H1 (cell line): Measurements from ENCODE around the gene EMP2. TPM values are rescaled to one million over a fixed set of nuclear protein-coding genes. Genes with fewer than 3 reads are reported as not detected.

Source experiments
- CTCF ChIA-PET: fragments of 300-600 bp; sonication (Branson Sonifier 250); formaldehyde crosslinking; loops from one replicate; lab custom pipeline; 2021; ENCODE audit not compliant: partially characterized antibody; lab: Charles Lee
- POLR2A ChIA-PET: fragments of 300-600 bp; sonication (Branson Sonifier 250); formaldehyde crosslinking; loops from one replicate; lab custom pipeline; 2021; ENCODE audit warnings: inconsistent platforms; ENCODE audit not compliant: partially characterized antibody; lab: Charles Lee
- DNase-seq, 2 experiments: peaks; one replicate each; pipeline versions ENCODE4 v3.0.0 to v3.0.0-alpha.2; 2010 to 2022; ENCODE audit warnings: low spot score in 2 of 2, low read depth in 1 of 2, mixed read lengths in 1 of 2
- FAIRE-seq: peaks from 2 replicates; lab custom pipeline; 2011; peaks lifted over from hg19 to GRCh38; lab: Jason Lieb, UNC
- H2AFZ ChIP-seq: 2 replicates; pipeline ENCODE4 v1.8.1; 2012; ENCODE audit warnings: low read length, inconsistent platforms
- H2AK5ac ChIP-seq: 2 replicates; pipeline ENCODE4 v1.6.1; 2013; ENCODE audit warnings: low read depth, low read length
- H2BK120ac ChIP-seq: replicated peaks from 2 replicates; pipeline ENCODE3; 2013; ENCODE audit warnings: low read depth, low read length, inconsistent platforms
- H2BK12ac ChIP-seq: 2 replicates; pipeline ENCODE4 v1.6.1; 2013; ENCODE audit warnings: low read depth, low read length
- H2BK15ac ChIP-seq: 2 replicates; pipeline ENCODE4 v1.6.1; 2013; ENCODE audit warnings: low read length
- H2BK20ac ChIP-seq: 2 replicates; pipeline ENCODE4 v1.6.1; 2013; ENCODE audit warnings: low read length
- H2BK5ac ChIP-seq: 2 replicates; pipeline ENCODE4 v1.6.1; 2013; ENCODE audit warnings: low read depth, low read length
- H3K14ac ChIP-seq: 2 replicates; pipeline ENCODE4 v1.6.1; 2013; ENCODE audit warnings: inconsistent platforms; ENCODE audit not compliant: insufficient read length
- H3K18ac ChIP-seq: 2 replicates; pipeline ENCODE4 v1.6.1; 2013; ENCODE audit warnings: low read length; ENCODE audit errors: extremely low read depth
- H3K23ac ChIP-seq: 2 replicates; pipeline ENCODE4 v1.6.1; 2013; ENCODE audit warnings: inconsistent platforms; ENCODE audit not compliant: insufficient read length
- H3K23me2 ChIP-seq: 2 replicates; pipeline ENCODE4 v1.6.1; 2013; ENCODE audit warnings: low read depth, low read length
- H3K27ac ChIP-seq: 2 replicates; pipeline ENCODE4 v1.6.1; 2011; ENCODE audit warnings: low read depth, low read length, inconsistent platforms
- H3K27me3 ChIP-seq, 4 experiments: replicated peaks in 1 of 4; 1 replicate in 1 of 4; 2 replicates in 3 of 4; pipeline versions ENCODE4 v1.6.1 to v1.8.1; 2011 to 2013; ENCODE audit warnings: low read length in 3 of 4, mild to moderate bottlenecking in 3 of 4, inconsistent platforms in 2 of 4, mixed read lengths in 2 of 4, moderate library complexity in 1 of 4; ENCODE audit not compliant: control insufficient read depth in 3 of 4, insufficient read depth in 3 of 4; ENCODE audit errors: extremely low read depth in 1 of 4
- H3K36me3 ChIP-seq, 4 experiments: 2 replicates each; pipeline versions ENCODE4 v1.6.1 to v1.8.1; 2011 to 2013; ENCODE audit warnings: mild to moderate bottlenecking in 4 of 4, low read length in 3 of 4, moderate library complexity in 2 of 4, control low read depth in 1 of 4, inconsistent platforms in 1 of 4; ENCODE audit not compliant: insufficient read depth in 4 of 4, control insufficient read depth in 2 of 4
- H3K4ac ChIP-seq: replicated peaks from 2 replicates; pipeline ENCODE3; 2013; ENCODE audit warnings: low read length, low read depth, mixed read lengths, inconsistent platforms; ENCODE audit not compliant: insufficient read length
- H3K4me1 ChIP-seq, 4 experiments: replicated peaks in 1 of 4; 1 replicate in 1 of 4; 2 replicates in 3 of 4; pipeline versions ENCODE4 v1.6.1 to v1.8.1; 2011 to 2013; ENCODE audit warnings: low read length in 3 of 4, inconsistent platforms in 2 of 4, mixed read lengths in 1 of 4; ENCODE audit not compliant: insufficient read depth in 4 of 4, control insufficient read depth in 3 of 4
- H3K4me2 ChIP-seq, 2 experiments: 2 replicates each; pipeline versions ENCODE4 v1.6.1 to v1.8.1; 2011 to 2013; ENCODE audit warnings: low read depth in 2 of 2, low read length in 2 of 2, control low read depth in 1 of 2, inconsistent platforms in 1 of 2, mild to moderate bottlenecking in 1 of 2; ENCODE audit not compliant: insufficient read depth in 1 of 2
- H3K4me3 ChIP-seq, 4 experiments: fragments of 200-600, 300-600 bp in 1 of 4; sonication (generic), shearing (Covaris generic), sonication (Bioruptor Twin) in 1 of 4; 2 replicates each; pipeline versions ENCODE4 v1.5.1 to v1.8.1; 2011 to 2016; ENCODE audit warnings: low read length in 4 of 4, low read depth in 3 of 4, control low read depth in 2 of 4, inconsistent platforms in 2 of 4, mild to moderate bottlenecking in 2 of 4, mixed read lengths in 1 of 4, moderate library complexity in 1 of 4; ENCODE audit not compliant: insufficient read depth in 2 of 4; ENCODE audit errors: extremely low read depth in 1 of 4
- H3K56ac ChIP-seq: replicated peaks from 2 replicates; pipeline ENCODE3; 2013; ENCODE audit warnings: low read depth, mild to moderate bottlenecking, mixed read lengths, low read length, inconsistent platforms; ENCODE audit not compliant: insufficient read length
- H3K79me1 ChIP-seq: 2 replicates; pipeline ENCODE4 v1.6.1; 2013; ENCODE audit warnings: low read depth, low read length, control low read depth
- H3K79me2 ChIP-seq, 2 experiments: 2 replicates each; pipeline versions ENCODE4 v1.6.1 to v1.8.1; 2012 to 2013; ENCODE audit warnings: low read length in 2 of 2, mild to moderate bottlenecking in 2 of 2, inconsistent platforms in 1 of 2; ENCODE audit not compliant: insufficient read depth in 2 of 2, control insufficient read depth in 1 of 2
- H3K9ac ChIP-seq, 4 experiments: replicated peaks in 1 of 4; 1 replicate in 1 of 4; 2 replicates in 3 of 4; pipeline versions ENCODE4 v1.6.1 to v1.8.1; 2011 to 2013; ENCODE audit warnings: low read depth in 3 of 4, low read length in 3 of 4, control low read depth in 2 of 4, mild to moderate bottlenecking in 2 of 4, moderate library complexity in 2 of 4, inconsistent platforms in 1 of 4; ENCODE audit errors: extremely low read depth in 1 of 4
- H3K9me3 ChIP-seq, 2 experiments: 2 replicates each; pipeline versions ENCODE4 v1.6.1 to v1.8.1; 2012 to 2013; ENCODE audit warnings: mild to moderate bottlenecking in 2 of 2, moderate library complexity in 2 of 2, control low read depth in 1 of 2, inconsistent platforms in 1 of 2, low read depth in 1 of 2, low read length in 1 of 2, mixed read lengths in 1 of 2; ENCODE audit not compliant: insufficient read depth in 2 of 2
- H4K20me1 ChIP-seq, 2 experiments: replicated peaks in 1 of 2; 2 replicates each; pipeline versions ENCODE3 to v1.8.1; 2011 to 2013; ENCODE audit warnings: inconsistent platforms in 2 of 2, low read length in 2 of 2, mild to moderate bottlenecking in 1 of 2; ENCODE audit not compliant: insufficient read depth in 2 of 2, control insufficient read depth in 1 of 2
- H4K5ac ChIP-seq: 2 replicates; pipeline ENCODE4 v1.6.1; 2013; ENCODE audit warnings: low read length, low read depth, mixed read lengths, inconsistent platforms; ENCODE audit not compliant: insufficient read length
- H4K8ac ChIP-seq: 2 replicates; pipeline ENCODE4 v1.8.0; 2013; ENCODE audit warnings: mild to moderate bottlenecking, moderate library complexity, low read length, inconsistent platforms; ENCODE audit not compliant: insufficient read depth; ENCODE audit errors: extremely low read depth
- H4K91ac ChIP-seq: replicated peaks from 2 replicates; pipeline ENCODE3; 2013; ENCODE audit warnings: low read length, mixed read lengths, inconsistent platforms; ENCODE audit not compliant: insufficient read length
- GABPA ChIP-seq: IDR thresholded peaks from 2 replicates; pipeline ENCODE4 v1.6.1; 2011; ENCODE audit warnings: mild to moderate bottlenecking, low read length, moderate library complexity, borderline replicate concordance; ENCODE audit not compliant: insufficient read depth
- JUN ChIP-seq: IDR thresholded peaks from 2 replicates; pipeline ENCODE4 v1.6.1; 2011; ENCODE audit warnings: low read depth, mild to moderate bottlenecking, improper control_type of control experiment, low read length
- KDM5A ChIP-seq: fragments of 200-600 bp; IDR thresholded peaks from 2 replicates; pipeline ENCODE4 v1.7.1; 2012; ENCODE audit warnings: mild to moderate bottlenecking, low read length, inconsistent platforms, mixed read lengths
- RFX5 ChIP-seq: IDR thresholded peaks from 2 replicates; pipeline ENCODE4 v1.6.1; 2011; ENCODE audit warnings: low read depth, low read length, improper control_type of control experiment, borderline replicate concordance
- SAP30 ChIP-seq: fragments of 300-600 bp; sonication (generic); IDR thresholded peaks from 2 replicates; pipeline ENCODE4 v1.7.1; 2012; ENCODE audit warnings: low read length, moderate library complexity, mild to moderate bottlenecking, inconsistent platforms; ENCODE audit not compliant: insufficient read depth, insufficient replicate concordance
- TCF12 ChIP-seq: IDR thresholded peaks from 2 replicates; pipeline ENCODE4 v1.6.1; 2011; ENCODE audit warnings: low read depth, mild to moderate bottlenecking, low read length
- WGBS, 2 experiments: shearing (Covaris generic) in 1 of 2; methylation state at CpG; one replicate each; pipeline versions ENCODE4 v1.1.6 to v1.1.7; 2013 to 2015; ENCODE audit warnings: low lambda C conversion rate in 2 of 2, mixed read lengths in 2 of 2, inconsistent platforms in 1 of 2, low coverage in 1 of 2, missing lambda C conversion rate in 1 of 2; ENCODE audit not compliant: insufficient replicate concordance in 2 of 2, insufficient coverage in 1 of 2, insufficient read length in 1 of 2; ENCODE audit errors: extremely low coverage in 1 of 2, missing lambda C conversion rate in 1 of 2; 5-methylcytosine and 5-hydroxymethylcytosine counted together
- polyA plus RNA-seq, 7 experiments: library from polyadenylated mRNA; depleted of rRNA in 3 of 7; stranded (reverse) in 5 of 7; unstranded in 2 of 7; fragments of >200 nt in 5 of 7; fragments of 200-250 nt in 2 of 7; gene quantifications; 1 replicate in 5 of 7; 2 replicates in 1 of 7; 4 replicates in 1 of 7; pipeline versions ENCODE4 v1.2.1 to v1.2.3, GENCODE V29; 2011 to 2013; ENCODE audit warnings: missing spikeins in 2 of 7, mixed read lengths in 2 of 7
- total RNA-seq: library from RNA; stranded (reverse); fragmentation: NEBNext Ultra II Directional; extraction: Animal tissue kit (Norgen Biotek cat#: 25700); gene quantifications from 2 replicates; pipeline ENCODE4 v1.2.1, GENCODE V29; 2021
- TF ChIP-seq, protein P1 (sequence below): IDR thresholded peaks from 2 replicates; pipeline ENCODE4 v1.6.1; 2012; ENCODE audit warnings: inconsistent platforms
- TF ChIP-seq, protein P2 (sequence below): IDR thresholded peaks from 2 replicates; pipeline ENCODE4 v1.6.1; 2011; ENCODE audit warnings: low read depth, mild to moderate bottlenecking, low read length; ENCODE audit not compliant: insufficient read depth

Gene EMP2
- total and polyA plus RNA-seq, 2 of the 8 experiments (the other 6 are each of a cell fraction or from before 2014, with no cell fraction given), result 22.6 to 23.3 TPM

DNA sequence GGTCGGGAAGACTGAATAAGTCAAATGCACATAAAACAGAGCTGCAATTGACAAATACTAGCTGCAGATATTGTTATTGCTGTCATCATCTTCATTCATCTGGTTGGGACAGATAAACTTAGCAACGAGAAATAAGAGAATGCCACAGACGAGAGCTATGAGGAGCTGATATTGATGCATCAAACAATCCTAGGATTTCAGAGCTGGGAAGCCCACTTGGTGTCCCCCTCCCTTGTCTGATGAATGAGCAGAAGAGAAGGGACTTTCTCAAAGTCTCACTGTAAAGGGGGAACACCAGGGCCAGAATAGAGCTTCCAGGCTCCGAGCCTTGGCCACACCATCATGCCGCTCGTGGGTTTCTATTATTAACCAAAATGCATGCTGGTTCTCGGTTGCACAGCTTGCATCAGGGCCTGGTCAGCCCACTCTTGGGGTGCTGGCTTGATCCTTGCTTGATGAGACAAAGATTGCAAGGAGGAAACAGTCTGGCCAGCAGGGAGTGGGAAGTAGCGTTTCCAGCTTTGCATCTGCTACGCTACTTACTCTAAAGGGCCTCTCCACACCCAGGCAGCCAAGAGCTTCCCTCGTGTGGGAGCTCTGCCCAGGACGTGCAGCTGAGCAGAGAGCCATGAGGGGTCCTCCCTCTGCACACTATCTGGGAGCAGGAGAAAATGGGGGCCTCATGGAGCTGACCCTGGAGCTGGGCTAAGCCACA lies 28.4 kb upstream of the EMP2 start:
- no peak overlapping the region for H2BK20ac ChIP-seq
- H2AFZ ChIP-seq, result no peak overlapping the region
- H3K9ac ChIP-seq, result no peak overlapping the region
- peak overlapping the region; percentile 5; the same call in 1 of the 2 replicates for H2BK12ac ChIP-seq
- TF ChIP-seq, protein P1, sequence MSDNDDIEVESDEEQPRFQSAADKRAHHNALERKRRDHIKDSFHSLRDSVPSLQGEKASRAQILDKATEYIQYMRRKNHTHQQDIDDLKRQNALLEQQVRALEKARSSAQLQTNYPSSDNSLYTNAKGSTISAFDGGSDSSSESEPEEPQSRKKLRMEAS, result no peak
- TF ChIP-seq TCF12 (no peak), KDM5A (no peak), RFX5 (no peak), GABPA (no peak), SAP30 (no peak), JUN (no peak)
- TF ChIP-seq, protein P2, sequence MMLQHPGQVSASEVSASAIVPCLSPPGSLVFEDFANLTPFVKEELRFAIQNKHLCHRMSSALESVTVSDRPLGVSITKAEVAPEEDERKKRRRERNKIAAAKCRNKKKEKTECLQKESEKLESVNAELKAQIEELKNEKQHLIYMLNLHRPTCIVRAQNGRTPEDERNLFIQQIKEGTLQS, result no peak
- no peak overlapping the region for H4K5ac ChIP-seq
- no peak overlapping the region for H3K56ac ChIP-seq
- peaks cover 0 to 7% (median 3%) of the 10 kb centered on the region in 4 experiments; a peak in 5 of 7 replicates for H3K4me1 ChIP-seq
- H3K23ac ChIP-seq, result no peak overlapping the region
- H3K36me3 ChIP-seq, result no peaks in the 10 kb centered on the region; a peak in 1 of 8 replicates
- FAIRE-seq (no peak), DNase-seq (no peak)
- CTCF ChIA-PET, result interaction anchor here (0.7 to 3.4 kb wide), 10 partner anchors 9 to 91 kb away, joined by 3 to 9 read pairs (median 4); partner anchors contain the start of gene TEKT5
- no peak overlapping the region for H3K4ac ChIP-seq
- WGBS, 2 experiments, result 86% methylated on average over 11 of the region's 11 CpGs; no CpG with 5 or more reads in 1 of the 2 experiments
- H3K27me3 ChIP-seq, result no peaks in the 10 kb centered on the region
- H3K27ac ChIP-seq, result no peak overlapping the region
- no peak overlapping the region for H3K4me3 ChIP-seq
- H3K4me2 ChIP-seq, result no peak overlapping the region
- no peak overlapping the region for H2BK120ac ChIP-seq
- no peaks in the 10 kb centered on the region for H4K20me1 ChIP-seq
- POLR2A ChIA-PET, result interaction anchor here (1.0 to 1.2 kb wide), 2 partner anchors 9 to 28 kb away, joined by 4 to 7 read pairs; partner anchors contain the start of gene EMP2
- no peaks in the 10 kb centered on the region for H3K9me3 ChIP-seq
- no peak overlapping the region for H2AK5ac ChIP-seq
- H4K8ac ChIP-seq, result no peak overlapping the region; the same call in 1 of the 2 replicates
- H3K79me1 ChIP-seq, result no peaks in the 10 kb centered on the region
- H2BK15ac ChIP-seq, result no peak overlapping the region
- H3K14ac ChIP-seq, result no peak overlapping the region
- no peaks in the 10 kb centered on the region for H3K23me2 ChIP-seq
- H3K18ac ChIP-seq, result no peak overlapping the region
- no peak overlapping the region for H4K91ac ChIP-seq
- H2BK5ac ChIP-seq, result no peak overlapping the region
- no peaks in the 10 kb centered on the region for H3K79me2 ChIP-seq
